H9 (cell line): ENCODE measurements around the gene SPIB. TPM values are rescaled to one million over a fixed set of nuclear protein-coding genes. Genes with fewer than 3 reads are reported as not detected.

Source experiments
- DNase-seq: peaks from one replicate; pipeline ENCODE4 v3.0.0-alpha.2; 2017
- H2AFZ ChIP-seq: one replicate; pipeline ENCODE4 v1.6.1; 2013; ENCODE audit warnings: mild to moderate bottlenecking, low read length, control low read depth, moderate library complexity
- H2AK5ac ChIP-seq: 2 replicates; pipeline ENCODE4 v1.6.1; 2013; ENCODE audit warnings: low read length, control low read depth, mixed read lengths; ENCODE audit not compliant: insufficient read length
- H2BK120ac ChIP-seq: one replicate; pipeline ENCODE4 v1.6.1; 2013; ENCODE audit warnings: low read depth, mild to moderate bottlenecking, low read length, control low read depth, inconsistent platforms; ENCODE audit not compliant: poor library complexity, severe bottlenecking
- H2BK12ac ChIP-seq: 2 replicates; pipeline ENCODE4 v1.6.1; 2013; ENCODE audit warnings: low read length, control low read depth, mixed read lengths, low read depth; ENCODE audit not compliant: insufficient read length
- H2BK15ac ChIP-seq: 2 replicates; pipeline ENCODE4 v1.6.1; 2013; ENCODE audit warnings: low read depth, low read length, control low read depth
- H2BK20ac ChIP-seq: one replicate; pipeline ENCODE4 v1.6.1; 2013; ENCODE audit warnings: low read depth, mild to moderate bottlenecking, low read length, control low read depth, inconsistent platforms; ENCODE audit not compliant: poor library complexity, severe bottlenecking
- H2BK5ac ChIP-seq: 2 replicates; pipeline ENCODE4 v1.6.1; 2013; ENCODE audit warnings: low read length, control low read depth, mixed read lengths; ENCODE audit not compliant: insufficient read length
- H3K14ac ChIP-seq: 2 replicates; pipeline ENCODE4 v1.6.1; 2013; ENCODE audit warnings: low read length, control low read depth; ENCODE audit not compliant: insufficient read depth
- H3K18ac ChIP-seq: 2 replicates; pipeline ENCODE4 v1.6.1; 2013; ENCODE audit warnings: low read depth, mild to moderate bottlenecking, mixed read lengths, low read length, control low read depth; ENCODE audit not compliant: insufficient read length
- H3K23ac ChIP-seq: 2 replicates; pipeline ENCODE4 v1.6.1; 2013; ENCODE audit warnings: low read length, control low read depth, mixed read lengths, low read depth; ENCODE audit not compliant: insufficient read length
- H3K23me2 ChIP-seq: 2 replicates; pipeline ENCODE4 v1.6.1; 2013; ENCODE audit warnings: low read depth, mild to moderate bottlenecking, mixed read lengths, low read length, control low read depth; ENCODE audit not compliant: insufficient read length, poor library complexity, severe bottlenecking
- H3K27ac ChIP-seq: 2 replicates; pipeline ENCODE4 v1.5.1; 2013; ENCODE audit warnings: low read length, control low read depth, mixed read lengths, low read depth; ENCODE audit not compliant: insufficient read length
- H3K27me3 ChIP-seq: 2 replicates; pipeline ENCODE4 v1.6.1; 2013; ENCODE audit warnings: low read length, control low read depth, inconsistent platforms; ENCODE audit not compliant: insufficient read depth
- H3K4ac ChIP-seq: 2 replicates; pipeline ENCODE4 v1.6.1; 2013; ENCODE audit warnings: low read depth, mild to moderate bottlenecking, control low read depth, inconsistent platforms, low read length, moderate library complexity
- H3K4me1 ChIP-seq: 2 replicates; pipeline ENCODE4 v1.6.1; 2013; ENCODE audit warnings: low read length, control low read depth, inconsistent platforms; ENCODE audit not compliant: insufficient read depth
- H3K4me2 ChIP-seq: 2 replicates; pipeline ENCODE4 v1.6.1; 2013; ENCODE audit warnings: low read length, control low read depth, mixed read lengths; ENCODE audit not compliant: insufficient read length, insufficient read depth
- H3K56ac ChIP-seq: 2 replicates; pipeline ENCODE4 v1.6.1; 2013; ENCODE audit warnings: low read depth, mild to moderate bottlenecking, mixed read lengths, low read length, control low read depth; ENCODE audit not compliant: insufficient read length
- H3K79me1 ChIP-seq: 2 replicates; pipeline ENCODE4 v1.6.1; 2013; ENCODE audit warnings: low read depth, mild to moderate bottlenecking, moderate library complexity, low read length, control low read depth, inconsistent platforms; ENCODE audit not compliant: insufficient read depth, poor library complexity, severe bottlenecking
- H3K79me2 ChIP-seq: 2 replicates; pipeline ENCODE4 v1.6.1; 2013; ENCODE audit warnings: low read length, control low read depth, inconsistent platforms; ENCODE audit not compliant: insufficient read depth
- H3K9ac ChIP-seq: 2 replicates; pipeline ENCODE4 v1.6.1; 2013; ENCODE audit warnings: low read length, control low read depth, mixed read lengths; ENCODE audit not compliant: insufficient read length; ENCODE audit errors: extremely low read depth
- H3K9me3 ChIP-seq: one replicate; pipeline ENCODE4 v1.6.1; 2013; ENCODE audit warnings: low read depth, low read length, inconsistent platforms; ENCODE audit not compliant: control insufficient read depth
- H3T11ph ChIP-seq: one replicate; pipeline ENCODE4 v1.6.1; 2013; ENCODE audit warnings: mild to moderate bottlenecking, low read length, control low read depth, inconsistent platforms
- H4K20me1 ChIP-seq: one replicate; pipeline ENCODE4 v1.6.1; 2013; ENCODE audit not compliant: control insufficient read depth, insufficient read length, insufficient read depth
- H4K5ac ChIP-seq: 2 replicates; pipeline ENCODE4 v1.6.1; 2013; ENCODE audit warnings: low read depth, mild to moderate bottlenecking, mixed read lengths, low read length, control low read depth; ENCODE audit not compliant: insufficient read length
- H4K8ac ChIP-seq: replicated peaks from 2 replicates; pipeline ENCODE4 v1.6.1; 2013; ENCODE audit warnings: low read length, control low read depth, mixed read lengths, low read depth; ENCODE audit not compliant: insufficient read length
- H4K91ac ChIP-seq: 2 replicates; pipeline ENCODE4 v1.6.1; 2013; ENCODE audit warnings: low read depth, mild to moderate bottlenecking, moderate library complexity, mixed read lengths, low read length, control low read depth; ENCODE audit not compliant: insufficient read length
- H3K27ac Mint-ChIP-seq, 3 experiments: 2 replicates in 2 of 3; 3 replicates in 1 of 3; pipeline ENCODE4 v1.8.0; 2020 to 2021; ENCODE audit warnings: mixed read lengths in 3 of 3, mild to moderate bottlenecking in 1 of 3, moderate library complexity in 1 of 3
- H3K27me3 Mint-ChIP-seq: 2 replicates; pipeline ENCODE4 v1.8.0; 2021; ENCODE audit warnings: low read depth, mild to moderate bottlenecking, moderate library complexity, mixed read lengths
- H3K36me3 Mint-ChIP-seq, 3 experiments: 2 replicates in 2 of 3; 3 replicates in 1 of 3; pipeline ENCODE4 v1.8.0; 2020 to 2021; ENCODE audit warnings: low read depth in 3 of 3, mixed read lengths in 3 of 3; ENCODE audit not compliant: insufficient read depth in 1 of 3
- H3K4me1 Mint-ChIP-seq, 2 experiments: 2 replicates each; pipeline ENCODE4 v1.8.0; 2020; ENCODE audit warnings: mixed read lengths in 2 of 2
- H3K4me3 Mint-ChIP-seq, 2 experiments: 2 replicates in 1 of 2; 3 replicates in 1 of 2; pipeline ENCODE4 v1.8.0; 2020 to 2021; ENCODE audit warnings: mild to moderate bottlenecking in 2 of 2, mixed read lengths in 2 of 2, moderate library complexity in 1 of 2
- H3K9me3 Mint-ChIP-seq, 2 experiments: 2 replicates in 1 of 2; 3 replicates in 1 of 2; pipeline ENCODE4 v1.8.0; 2020; ENCODE audit warnings: mild to moderate bottlenecking in 2 of 2, mixed read lengths in 2 of 2, moderate library complexity in 1 of 2
- CTCF ChIP-seq: fragments of 200-600 bp; sonication (generic); conservative IDR thresholded peaks from 3 replicates; pipeline ENCODE4 v1.8.0; 2021; ENCODE audit warnings: antibody characterized with exemption, mild to moderate bottlenecking
- WGBS: extraction: QIAGEN DNeasy Blood & Tissue Kit; methylation state at CpG from one replicate; pipeline ENCODE4 v1.1.7; 2013; ENCODE audit warnings: missing lambda C conversion rate, low lambda C conversion rate, mixed read lengths; ENCODE audit not compliant: insufficient read length; ENCODE audit errors: extremely low coverage; 5-methylcytosine and 5-hydroxymethylcytosine counted together
- total RNA-seq: library from RNA; stranded (reverse); gene quantifications from 2 replicates; pipeline ENCODE4 v1.2.1, GENCODE V29; 2021

Gene SPIB
- total RNA-seq, 1 experiment from 2014 or later: 33.3 TPM

- H3K4me3 Mint-ChIP-seq: no peak overlapping the region
- H2BK15ac ChIP-seq: no peak overlapping the region
- no CpG with 5 or more reads among the region's 18 CpGs for WGBS
Observed at GRCh38 chr19:50467566-50467965, 48.8 kb downstream of the SPIB start.

More at GRCh38 chr19:50467566-50467965, 48.8 kb downstream of the SPIB start:
- Histone ChIP-seq H3K18ac (no peak overlapping the region), H3K56ac (no peak overlapping the region), H3K4me2 (no peak overlapping the region), H2BK120ac (no peak overlapping the region), H3K9ac (no peak overlapping the region), H3K27me3 (no peaks in the 10 kb centered on the region), H4K5ac (no peak overlapping the region), H3K4me1 (no peaks in the 10 kb centered on the region), H3K9me3 (no peaks in the 10 kb centered on the region), H3K79me1 (no peaks in the 10 kb centered on the region), H3K23ac (no peak overlapping the region), H3K23me2 (no peaks in the 10 kb centered on the region), H4K8ac (no peak overlapping the region), H3K27ac (no peak overlapping the region), H2AFZ (no peak overlapping the region), H3T11ph (no peak overlapping the region), H2AK5ac (no peak overlapping the region), H2BK12ac (no peak overlapping the region), H3K4ac (no peak overlapping the region), H2BK20ac (no peak overlapping the region), H4K91ac (no peak overlapping the region), H3K14ac (no peak overlapping the region), H2BK5ac (no peak overlapping the region), H3K79me2 (no peaks in the 10 kb centered on the region), H4K20me1 (no peaks in the 10 kb centered on the region)
- DNase-seq: no peak
- Mint-ChIP-seq H3K4me1 (peaks cover 7 to 8% of the 10 kb centered on the region in 2 experiments), H3K27me3 (peaks cover 9% of the 10 kb centered on the region), H3K27ac (peak overlapping the region in 1 of 3 experiments; percentile 19; a peak in 1 of 7 replicates), H3K36me3 (no peaks in the 10 kb centered on the region; a peak in 1 of 7 replicates), H3K9me3 (no peaks in the 10 kb centered on the region)
- no peak for TF ChIP-seq CTCF
